GM12801 (cell line): ENCODE data around the gene SCYL1.

Source experiments
- CTCF ChIP-seq: IDR thresholded peaks from one replicate; pipeline ENCODE4 v1.5.1; 2011; ENCODE audit warnings: control low read depth; ENCODE audit not compliant: insufficient read length; ENCODE audit errors: extremely low read depth

The SCYL1 gene

GRCh38 chr11:65551572-65552387, 26.9 kb downstream of the SCYL1 start:
- TF ChIP-seq CTCF, result peak; percentile 53

GRCh38 chr11:65552388-65552951, 27.6 kb downstream of the SCYL1 start:
- no peak for TF ChIP-seq CTCF

GRCh38 chr11:65553301-65554001, 28.6 kb downstream of the SCYL1 start:
- no peak for TF ChIP-seq CTCF

GRCh38 chr11:65554057-65554818, 29.4 kb downstream of the SCYL1 start:
- TF ChIP-seq CTCF, result no peak

- TF ChIP-seq CTCF, result no peak
Observed at GRCh38 chr11:65554842-65555430, 30.1 kb downstream of the SCYL1 start.

GRCh38 chr11:65555693-65556231, 30.9 kb downstream of the SCYL1 start:
- TF ChIP-seq CTCF, result no peak
